DOHH2 (cell line): ENCODE data around the gene RASGEF1B.

Source experiments
- H3F3A ChIP-seq: fragments of 200-600 bp; sonication (generic), shearing (Covaris generic); 2 replicates; pipeline ENCODE4 v1.6.0; 2016; ENCODE audit warnings: antibody characterized with exemption, mild to moderate bottlenecking; ENCODE audit not compliant: control insufficient read depth, insufficient read depth
- H3K27ac ChIP-seq: fragments of 200-600 bp; sonication (generic); 2 replicates; pipeline ENCODE4 v1.5.1; 2014; ENCODE audit warnings: low read depth, mild to moderate bottlenecking, low read length, moderate library complexity
- H3K27me3 ChIP-seq: fragments of 200-600 bp; sonication (generic); 2 replicates; pipeline ENCODE4 v1.6.1; 2014; ENCODE audit warnings: mild to moderate bottlenecking, low read length, mixed read lengths; ENCODE audit not compliant: control insufficient read depth
- H3K36me3 ChIP-seq: fragments of 200-600 bp; sonication (generic); 2 replicates; pipeline ENCODE4 v1.6.1; 2014; ENCODE audit warnings: mild to moderate bottlenecking, low read length, moderate library complexity, mixed read lengths; ENCODE audit not compliant: control insufficient read depth
- H3K4me1 ChIP-seq: fragments of 200-600 bp; sonication (generic); 2 replicates; pipeline ENCODE4 v1.6.1; 2014; ENCODE audit warnings: mild to moderate bottlenecking, low read length, mixed read lengths; ENCODE audit not compliant: control insufficient read depth
- H3K4me2 ChIP-seq: fragments of 200-600 bp; sonication (generic); 2 replicates; pipeline ENCODE4 v1.6.0; 2014; ENCODE audit warnings: mild to moderate bottlenecking, low read length, moderate library complexity
- H3K4me3 ChIP-seq: fragments of 200-600 bp; sonication (generic); 2 replicates; pipeline ENCODE4 v1.5.1; 2014; ENCODE audit warnings: mild to moderate bottlenecking, low read length, mixed read lengths
- H3K79me2 ChIP-seq: fragments of 200-600 bp; sonication (generic); 2 replicates; pipeline ENCODE4 v1.6.1; 2014; ENCODE audit warnings: mild to moderate bottlenecking, low read length, mixed read lengths; ENCODE audit not compliant: control insufficient read depth
- H3K9me2 ChIP-seq: fragments of 200-600 bp; sonication (generic); replicated peaks from 2 replicates; pipeline ENCODE4 v1.6.1; 2014; ENCODE audit warnings: mild to moderate bottlenecking, low read length, mixed read lengths; ENCODE audit not compliant: control insufficient read depth
- H3K9me3 ChIP-seq: fragments of 200-600 bp; sonication (generic); 2 replicates; pipeline ENCODE4 v1.6.1; 2014; ENCODE audit warnings: antibody characterized with exemption, low read length, mixed read lengths; ENCODE audit not compliant: control insufficient read depth, insufficient read depth
- H4K20me1 ChIP-seq: fragments of 200-600 bp; sonication (generic); 2 replicates; pipeline ENCODE4 v1.6.0; 2014; ENCODE audit warnings: low read depth, mild to moderate bottlenecking, antibody characterized with exemption, low read length, moderate library complexity; ENCODE audit not compliant: control insufficient read depth, insufficient read depth
- EZH2phosphoT487 ChIP-seq: fragments of 200-600 bp; sonication (generic); IDR thresholded peaks from 2 replicates; pipeline ENCODE4 v1.6.1; 2017; ENCODE audit warnings: borderline replicate concordance, mild to moderate bottlenecking, antibody characterized with exemption, low read length, moderate library complexity, mixed read lengths
- TF ChIP-seq, protein P1 (sequence below): fragments of 200-600 bp; sonication (generic); IDR thresholded peaks from one replicate; pipeline ENCODE4 v1.5.1; 2014; ENCODE audit warnings: antibody characterized with exemption, mild to moderate bottlenecking, low read depth, low read length; ENCODE audit not compliant: poor library complexity, severe bottlenecking

RASGEF1B gene

DNA sequence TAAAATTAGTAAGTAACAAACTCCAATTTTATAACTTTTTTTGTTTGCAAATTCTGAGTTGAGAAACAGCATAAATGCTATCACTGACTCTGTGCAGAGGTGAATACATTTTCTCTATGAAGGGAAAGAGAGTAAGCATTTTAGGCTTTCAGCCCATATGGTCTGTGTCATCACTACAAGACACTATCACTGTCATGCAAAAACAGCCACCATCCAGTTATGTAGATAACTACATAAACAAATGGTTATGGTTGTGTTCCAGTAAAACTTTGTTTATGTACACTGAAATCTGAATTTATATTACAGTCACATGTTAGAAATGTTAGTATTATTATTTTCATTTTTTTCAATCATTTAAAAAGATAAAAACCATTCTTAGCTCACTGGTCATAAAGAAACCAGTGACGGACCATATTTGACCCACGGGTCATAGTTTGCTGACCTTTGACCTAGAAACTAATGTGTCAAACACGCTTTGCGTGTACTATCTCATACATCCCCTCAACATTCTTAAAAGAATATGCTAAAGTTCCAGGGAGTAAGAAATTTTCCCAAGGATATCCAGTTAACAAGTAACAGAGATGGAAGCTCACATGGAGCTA lies 29.1 kb downstream of the RASGEF1B start:
- TF ChIP-seq, protein P1, sequence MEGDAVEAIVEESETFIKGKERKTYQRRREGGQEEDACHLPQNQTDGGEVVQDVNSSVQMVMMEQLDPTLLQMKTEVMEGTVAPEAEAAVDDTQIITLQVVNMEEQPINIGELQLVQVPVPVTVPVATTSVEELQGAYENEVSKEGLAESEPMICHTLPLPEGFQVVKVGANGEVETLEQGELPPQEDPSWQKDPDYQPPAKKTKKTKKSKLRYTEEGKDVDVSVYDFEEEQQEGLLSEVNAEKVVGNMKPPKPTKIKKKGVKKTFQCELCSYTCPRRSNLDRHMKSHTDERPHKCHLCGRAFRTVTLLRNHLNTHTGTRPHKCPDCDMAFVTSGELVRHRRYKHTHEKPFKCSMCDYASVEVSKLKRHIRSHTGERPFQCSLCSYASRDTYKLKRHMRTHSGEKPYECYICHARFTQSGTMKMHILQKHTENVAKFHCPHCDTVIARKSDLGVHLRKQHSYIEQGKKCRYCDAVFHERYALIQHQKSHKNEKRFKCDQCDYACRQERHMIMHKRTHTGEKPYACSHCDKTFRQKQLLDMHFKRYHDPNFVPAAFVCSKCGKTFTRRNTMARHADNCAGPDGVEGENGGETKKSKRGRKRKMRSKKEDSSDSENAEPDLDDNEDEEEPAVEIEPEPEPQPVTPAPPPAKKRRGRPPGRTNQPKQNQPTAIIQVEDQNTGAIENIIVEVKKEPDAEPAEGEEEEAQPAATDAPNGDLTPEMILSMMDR, result no peak
- no peak for TF ChIP-seq EZH2phosphoT487
- Histone ChIP-seq H3K4me2 (no peak overlapping the region), H3K9me2 (no peaks in the 10 kb centered on the region), H3K4me1 (no peaks in the 10 kb centered on the region), H3K79me2 (no peaks in the 10 kb centered on the region), H3K36me3 (peaks cover 92% of the 10 kb centered on the region), H3F3A (no peaks in the 10 kb centered on the region), H3K4me3 (no peak overlapping the region), H3K27ac (no peak overlapping the region), H4K20me1 (no peaks in the 10 kb centered on the region), H3K27me3 (no peaks in the 10 kb centered on the region), H3K9me3 (no peaks in the 10 kb centered on the region)

DNA sequence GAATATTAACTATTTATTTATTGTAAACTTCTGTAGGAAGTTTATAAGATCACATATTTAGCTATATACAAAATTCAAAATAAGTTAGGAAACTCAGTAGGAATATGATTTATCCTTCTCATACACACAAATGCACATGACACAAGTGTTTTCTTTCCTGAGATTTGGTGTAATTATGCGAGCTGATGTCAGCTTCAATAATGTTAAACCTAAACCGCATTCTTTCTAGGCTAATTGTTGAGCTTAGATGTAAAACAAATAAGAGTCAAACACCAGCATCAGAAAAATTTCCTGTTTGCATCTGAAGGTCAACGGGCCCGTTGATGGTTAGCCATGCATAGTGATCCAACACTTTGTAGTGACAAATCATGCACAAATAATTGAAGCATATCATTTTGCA lies 30.8 kb downstream of the RASGEF1B start:
- no peaks in the 10 kb centered on the region for H3K79me2 ChIP-seq

DNA sequence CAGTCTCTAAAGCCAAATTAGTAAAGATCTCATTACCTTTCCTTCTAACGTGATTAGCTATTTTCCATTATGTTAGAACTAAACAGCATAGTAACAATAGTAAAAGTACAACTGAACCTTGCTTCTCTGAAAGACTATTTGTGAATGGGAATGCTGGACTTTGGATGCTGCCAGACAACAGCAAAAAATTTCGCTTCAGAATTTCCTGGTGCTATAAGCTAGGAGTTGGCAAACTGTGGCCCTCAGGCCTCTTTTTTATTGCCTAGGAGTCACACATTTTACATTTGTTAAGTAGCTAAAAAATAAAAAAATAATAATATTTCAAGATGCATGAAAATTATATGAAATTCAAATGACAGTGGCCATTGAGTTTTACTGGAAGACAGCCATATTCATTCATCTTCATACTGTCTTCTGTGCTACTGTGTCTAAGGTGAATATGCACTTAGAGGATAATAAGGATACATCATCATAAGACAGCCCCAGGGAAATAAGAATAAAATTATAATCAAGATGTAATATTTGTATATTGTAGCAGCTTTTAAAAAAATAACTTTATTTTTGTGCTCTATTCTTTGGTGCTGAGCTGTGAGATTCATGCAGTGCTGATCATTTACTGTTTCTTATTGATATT lies 34.6 kb downstream of the RASGEF1B start:
- no peak overlapping the region for H3K4me2 ChIP-seq

More for the DNA sequence above, 30.8 kb downstream of the RASGEF1B start:
- Histone ChIP-seq H3K4me2 (no peak overlapping the region), H3K9me3 (no peaks in the 10 kb centered on the region), H4K20me1 (no peaks in the 10 kb centered on the region), H3K4me3 (no peak overlapping the region), H3F3A (no peaks in the 10 kb centered on the region), H3K9me2 (no peaks in the 10 kb centered on the region), H3K27me3 (no peaks in the 10 kb centered on the region), H3K36me3 (peaks cover 80% of the 10 kb centered on the region), H3K27ac (no peak overlapping the region), H3K4me1 (no peaks in the 10 kb centered on the region)
- TF ChIP-seq EZH2phosphoT487, result no peak
- TF ChIP-seq, protein P1, result no peak

More for the DNA sequence above, 34.6 kb downstream of the RASGEF1B start:
- no peaks in the 10 kb centered on the region for H3K4me1 ChIP-seq
- no peak overlapping the region for H3K27ac ChIP-seq
- H3K36me3 ChIP-seq, result peaks cover 66% of the 10 kb centered on the region
- H3K9me3 ChIP-seq, result no peaks in the 10 kb centered on the region
- H3K27me3 ChIP-seq, result no peaks in the 10 kb centered on the region
- no peaks in the 10 kb centered on the region for H3K79me2 ChIP-seq
- H3K9me2 ChIP-seq, result no peaks in the 10 kb centered on the region
- no peaks in the 10 kb centered on the region for H3F3A ChIP-seq
- H3K4me3 ChIP-seq, result no peak overlapping the region
- TF ChIP-seq EZH2phosphoT487, result no peak
- TF ChIP-seq, protein P1, result no peak
- H4K20me1 ChIP-seq, result no peaks in the 10 kb centered on the region
